ENCODE data around the gene AKIRIN2. TPM values are rescaled to one million over a fixed set of nuclear protein-coding genes. Genes with fewer than 3 reads are reported as not detected.

Gene AKIRIN2
- polyA plus RNA-seq, 1 donor (not counting 4 experiments of a cell fraction or from before 2014, with no cell fraction given) = 24.6 TPM

DNA sequence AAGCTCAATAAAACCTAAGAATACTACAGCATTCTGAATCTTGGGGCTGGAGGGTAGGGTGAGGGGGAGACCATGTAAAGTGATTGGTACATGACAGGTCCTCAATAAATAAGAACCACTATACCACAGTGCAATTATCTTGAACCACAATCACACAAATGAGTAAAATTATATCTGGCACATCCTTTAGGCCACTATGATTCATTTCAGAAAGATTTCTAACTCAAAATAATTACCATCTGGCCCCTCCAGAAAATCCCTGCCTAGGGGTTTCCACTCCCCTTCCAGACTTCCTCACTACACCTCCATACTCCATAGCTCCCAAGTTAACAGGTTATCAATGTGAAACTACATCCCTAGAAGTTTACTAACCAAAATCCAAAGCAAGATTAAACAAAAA lies 19.7 kb downstream of the AKIRIN2 start:
- peaks cover 14% of the 10 kb centered on the region for H4K20me1 ChIP-seq (ENCODE audit: control insufficient read depth, extremely low read depth, insufficient read depth, low read length)
- no peak for TF ChIP-seq EZH2 (IDR thresholded peaks at IDR 0.05; ENCODE audit: low read length)
- no peak for TF ChIP-seq CTCF (optimal IDR thresholded peaks at IDR 0.05 in 1 of 3, IDR thresholded peaks at IDR 0.05 in 1 of 3, conservative IDR thresholded peaks at IDR 0.05 in 1 of 3; ENCODE audit: extremely low read depth in 1 of 3, insufficient read depth in 2 of 3, low read length in 3 of 3)
- no peak overlapping the region for H3K9ac ChIP-seq (ENCODE audit: control insufficient read depth, extremely low read depth, insufficient read depth, low read length)
- no peak overlapping the region for H2AFZ ChIP-seq (ENCODE audit: control insufficient read depth, low read length)
- no peaks in the 10 kb centered on the region for H3K9me3 ChIP-seq (ENCODE audit: control insufficient read depth, low read depth, low read length)
- dilution Hi-C loops (cut with MboI; ENCODE audit: extremely low pct_ligation_motif_present, low sequenced_read_pairs) = no loop called here
- H3K36me3 ChIP-seq (ENCODE audit: control insufficient read depth in 2 of 2, extremely low read depth in 1 of 2, insufficient read depth in 2 of 2, low read length in 2 of 2) = peaks cover 0 to 3% of the 10 kb centered on the region in 2 experiments
- H3K9me1 ChIP-seq (ENCODE audit: control insufficient read depth, extremely low read depth, insufficient read depth, low read length) = peaks cover 2% of the 10 kb centered on the region
- no peak overlapping the region for H3K4me3 ChIP-seq (ENCODE audit: control insufficient read depth in 2 of 3, extremely low read depth in 1 of 3, insufficient read depth in 2 of 3, low read depth in 1 of 3, low read length in 3 of 3)
- H3K27ac ChIP-seq (ENCODE audit: control insufficient read depth, insufficient read depth, low read length) = no peak overlapping the region
- DNase-seq (ENCODE audit: low read depth, low spot score) (no peak), FAIRE-seq (no peak)
- peaks cover 6% of the 10 kb centered on the region for H3K4me1 ChIP-seq (ENCODE audit: control insufficient read depth, extremely low read depth, insufficient read depth, low read length)
- H3K4me2 ChIP-seq (ENCODE audit: control insufficient read depth, extremely low read depth, insufficient read depth, low read depth, low read length) = no peak overlapping the region
- H3K27me3 ChIP-seq (ENCODE audit: control insufficient read depth, extremely low read depth, insufficient read depth, low read length) = no peaks in the 10 kb centered on the region
- H3K79me2 ChIP-seq (ENCODE audit: control insufficient read depth, insufficient read depth, low read length) = peaks cover 72% of the 10 kb centered on the region

DNA sequence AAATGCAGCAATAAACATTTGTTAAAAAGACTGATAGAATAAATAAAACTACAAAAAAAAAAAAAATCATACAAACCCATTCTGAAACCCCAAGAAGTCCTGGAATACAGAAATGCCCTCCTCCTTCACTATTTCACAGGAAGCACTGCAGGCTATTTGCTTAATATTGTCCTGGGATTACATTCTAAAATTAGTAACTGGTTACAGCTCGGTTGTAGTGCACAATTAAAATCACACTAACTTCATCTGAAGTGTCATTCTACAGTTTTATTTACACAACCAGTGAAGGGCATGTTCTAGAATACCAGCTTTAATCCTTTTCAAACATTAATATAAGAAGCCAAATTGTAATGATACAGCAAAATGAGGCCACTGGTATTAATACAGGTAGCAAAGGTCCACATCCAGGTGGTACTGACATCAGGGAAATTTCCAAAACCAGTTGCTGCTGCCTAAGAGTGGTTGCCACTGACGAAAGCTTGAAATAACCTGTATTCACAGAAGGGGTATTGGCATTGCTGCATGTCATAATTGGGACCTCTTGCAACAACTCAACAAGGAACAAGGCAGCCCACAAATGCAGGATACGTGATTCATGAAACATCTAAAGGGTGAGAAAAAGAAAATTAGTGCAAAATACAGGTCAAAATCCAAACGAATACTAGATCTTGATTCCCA lies 26.9 kb downstream of the AKIRIN2 start:
- TF ChIP-seq CTCF (optimal IDR thresholded peaks at IDR 0.05 in 1 of 3, IDR thresholded peaks at IDR 0.05 in 1 of 3, conservative IDR thresholded peaks at IDR 0.05 in 1 of 3; ENCODE audit: extremely low read depth in 1 of 3, insufficient read depth in 2 of 3, low read length in 3 of 3) = no peak
- TF ChIP-seq EZH2 (IDR thresholded peaks at IDR 0.05; ENCODE audit: low read length) = no peak
- no peaks in the 10 kb centered on the region for H4K20me1 ChIP-seq (ENCODE audit: control insufficient read depth, extremely low read depth, insufficient read depth, low read length)
- no peak overlapping the region for H3K27ac ChIP-seq (ENCODE audit: control insufficient read depth, insufficient read depth, low read length)
- H3K9me1 ChIP-seq (ENCODE audit: control insufficient read depth, extremely low read depth, insufficient read depth, low read length) = no peaks in the 10 kb centered on the region
- no peak overlapping the region for H3K4me2 ChIP-seq (ENCODE audit: control insufficient read depth, extremely low read depth, insufficient read depth, low read depth, low read length)
- dilution Hi-C loops (cut with MboI; ENCODE audit: extremely low pct_ligation_motif_present, low sequenced_read_pairs) = no loop called here
- H3K9ac ChIP-seq (ENCODE audit: control insufficient read depth, extremely low read depth, insufficient read depth, low read length) = no peak overlapping the region
- H3K36me3 ChIP-seq (ENCODE audit: control insufficient read depth in 2 of 2, extremely low read depth in 1 of 2, insufficient read depth in 2 of 2, low read length in 2 of 2) = peaks cover 12 to 24% of the 10 kb centered on the region in 2 experiments
- no peak overlapping the region for H3K4me3 ChIP-seq (ENCODE audit: control insufficient read depth in 2 of 3, extremely low read depth in 1 of 3, insufficient read depth in 2 of 3, low read depth in 1 of 3, low read length in 3 of 3)
- H3K9me3 ChIP-seq (ENCODE audit: control insufficient read depth, low read depth, low read length) = no peaks in the 10 kb centered on the region
- no peaks in the 10 kb centered on the region for H3K4me1 ChIP-seq (ENCODE audit: control insufficient read depth, extremely low read depth, insufficient read depth, low read length)
- DNase-seq (ENCODE audit: low read depth, low spot score) = no peak
- FAIRE-seq = no peak
- H3K79me2 ChIP-seq (ENCODE audit: control insufficient read depth, insufficient read depth, low read length) = peaks cover 9% of the 10 kb centered on the region
- H3K27me3 ChIP-seq (ENCODE audit: control insufficient read depth, extremely low read depth, insufficient read depth, low read length) = no peaks in the 10 kb centered on the region
- H2AFZ ChIP-seq (ENCODE audit: control insufficient read depth, low read length) = no peak overlapping the region

Data from keratinocyte (primary cell).